GM23338 (cell line): ENCODE results near the gene ITGB6. TPM values are rescaled to one million over a fixed set of nuclear protein-coding genes. Genes with fewer than 3 reads are reported as not detected.

Experiments used
- ATAC-seq: fragments of 200-7000 bp; cut with Tn5 transposase; 3 replicates; pipeline ENCODE4 v1.9.1; 2020
- DNase-seq: peaks from one replicate; pipeline ENCODE4 v3.0.0-alpha.2; 2015; ENCODE audit warnings: low spot score
- H2AFZ ChIP-seq: fragments of 200-600 bp; sonication (generic); 2 replicates; pipeline ENCODE4 v1.8.0; 2016; ENCODE audit warnings: antibody characterized with exemption, mild to moderate bottlenecking, moderate library complexity
- H3F3A ChIP-seq: fragments of 200-600 bp; sonication (generic); replicated peaks from 2 replicates; pipeline ENCODE4 v1.8.0; 2017; ENCODE audit warnings: antibody characterized with exemption, mixed run types, low read depth
- H3K27ac ChIP-seq: fragments of 200-600 bp; sonication (generic); 2 replicates; pipeline ENCODE4 v1.6.1; 2016; ENCODE audit warnings: low read depth
- H3K27me3 ChIP-seq: fragments of 200-600 bp; sonication (generic); 2 replicates; pipeline ENCODE4 v1.8.0; 2016; ENCODE audit warnings: mild to moderate bottlenecking, mixed run types, moderate library complexity; ENCODE audit not compliant: insufficient read depth
- H3K36me3 ChIP-seq: fragments of 200-600 bp; sonication (generic); 2 replicates; pipeline ENCODE4 v1.8.0; 2016; ENCODE audit warnings: mild to moderate bottlenecking; ENCODE audit not compliant: insufficient read depth
- H3K4me1 ChIP-seq: fragments of 200-600 bp; sonication (generic); 2 replicates; pipeline ENCODE4 v1.8.0; 2016; ENCODE audit warnings: mild to moderate bottlenecking, moderate library complexity; ENCODE audit not compliant: insufficient read depth
- H3K4me2 ChIP-seq: fragments of 200-600 bp; sonication (generic); 2 replicates; pipeline ENCODE4 v1.7.1; 2017; ENCODE audit warnings: mixed run types
- H3K4me3 ChIP-seq: fragments of 200-600 bp; sonication (generic); 2 replicates; pipeline ENCODE4 v1.6.1; 2016; ENCODE audit warnings: mixed run types
- H3K79me2 ChIP-seq: fragments of 200-600 bp; sonication (generic); replicated peaks from 2 replicates; pipeline ENCODE4 v1.8.0; 2017; ENCODE audit warnings: mild to moderate bottlenecking; ENCODE audit not compliant: insufficient read depth
- H3K9me2 ChIP-seq: fragments of 200-600 bp; sonication (generic); 2 replicates; pipeline ENCODE4 v1.8.0; 2017; ENCODE audit not compliant: insufficient read depth
- H4K20me1 ChIP-seq: fragments of 200-600 bp; sonication (generic); replicated peaks from 2 replicates; pipeline ENCODE4 v1.8.0; 2017; ENCODE audit warnings: mild to moderate bottlenecking; ENCODE audit not compliant: insufficient read depth
- H3K27ac Mint-ChIP-seq: 2 replicates; pipeline ENCODE4 v1.8.0; 2020; ENCODE audit warnings: inconsistent platforms, mild to moderate bottlenecking, moderate library complexity, mixed read lengths
- H3K27me3 Mint-ChIP-seq: 3 replicates; pipeline ENCODE4 v1.8.0; 2022; ENCODE audit warnings: low read depth, mild to moderate bottlenecking, moderate library complexity, mixed read lengths, inconsistent platforms; ENCODE audit not compliant: insufficient read depth, poor library complexity
- H3K36me3 Mint-ChIP-seq: 3 replicates; pipeline ENCODE4 v1.8.0; 2021; ENCODE audit warnings: low read depth, mild to moderate bottlenecking, inconsistent platforms, moderate library complexity, mixed read lengths
- H3K4me1 Mint-ChIP-seq: 3 replicates; pipeline ENCODE4 v1.8.0; 2020; ENCODE audit warnings: mild to moderate bottlenecking, inconsistent platforms, mixed read lengths
- H3K4me3 Mint-ChIP-seq: 3 replicates; pipeline ENCODE4 v1.8.0; 2021; ENCODE audit warnings: moderate library complexity, mild to moderate bottlenecking, inconsistent platforms, mixed read lengths
- H3K9me3 Mint-ChIP-seq: 3 replicates; pipeline ENCODE4 v1.8.0; 2020; ENCODE audit warnings: moderate library complexity, mild to moderate bottlenecking, inconsistent platforms, mixed read lengths
- CREB1 ChIP-seq: fragments of 250-450 bp; sonication (Bioruptor Pico); IDR thresholded peaks from 2 replicates; pipeline ENCODE4 v1.5.0; 2020; ENCODE audit warnings: low read depth, mild to moderate bottlenecking, moderate library complexity
- CTCF ChIP-seq, 2 experiments: fragments of 200-600 bp in 1 of 2; sonication (generic) in 1 of 2; conservative IDR thresholded peaks; 2 replicates each; pipeline versions ENCODE4 v1.5.1 to v1.6.1; 2016 to 2017; ENCODE audit warnings: antibody characterized with exemption in 2 of 2, low read depth in 2 of 2, mild to moderate bottlenecking in 2 of 2, moderate library complexity in 1 of 2
- EZH2 ChIP-seq: fragments of 200-600 bp; sonication (generic); IDR thresholded peaks from one replicate; pipeline ENCODE4 v1.8.0; 2017; ENCODE audit warnings: antibody characterized with exemption, mild to moderate bottlenecking, low read depth; ENCODE audit not compliant: unreplicated experiment
- EZH2phosphoT487 ChIP-seq: fragments of 200-600 bp; sonication (generic); IDR thresholded peaks from one replicate; pipeline ENCODE4 v1.8.1; 2018; ENCODE audit warnings: antibody characterized with exemption; ENCODE audit not compliant: unreplicated experiment
- NANOG ChIP-seq: IDR thresholded peaks from 2 replicates; pipeline ENCODE4 v1.6.1; 2016; ENCODE audit warnings: antibody characterized with exemption, borderline replicate concordance
- POLR2AphosphoS5 ChIP-seq: IDR thresholded peaks from 2 replicates; pipeline ENCODE4 v1.6.1; 2016; ENCODE audit warnings: antibody characterized with exemption, low read depth
- STAT1 ChIP-seq: IDR thresholded peaks from one replicate; pipeline ENCODE4 v1.6.1; 2016; ENCODE audit warnings: antibody characterized with exemption; ENCODE audit not compliant: unreplicated experiment
- ZNF114 ChIP-seq: fragments of 250-450 bp; sonication (Bioruptor Pico); IDR thresholded peaks from 2 replicates; pipeline ENCODE4 v1.5.0; 2020; ENCODE audit warnings: mild to moderate bottlenecking, moderate library complexity
- ZNF331 ChIP-seq: fragments of 250-450 bp; sonication (Bioruptor Pico); IDR thresholded peaks from 2 replicates; pipeline ENCODE4 v1.5.0; 2020; ENCODE audit warnings: low read depth, mild to moderate bottlenecking, moderate library complexity
- polyA plus RNA-seq: library from polyadenylated mRNA; unstranded; fragments of >200 nt; fragmentation: Nextera tagmentation; extraction: Ambion mirVana; gene quantifications from 2 replicates; pipeline ENCODE4 v1.2.1, GENCODE V29; 2016
- total RNA-seq: library from RNA; depleted of rRNA; stranded (reverse); fragments of >200 nt; shearing (Covaris generic); gene quantifications from 2 replicates; pipeline ENCODE4 v1.2.3, GENCODE V29; 2014
- TF ChIP-seq, protein P1 (sequence below): IDR thresholded peaks from one replicate; pipeline ENCODE4 v1.6.1; 2018; ENCODE audit warnings: antibody characterized with exemption; ENCODE audit not compliant: unreplicated experiment
- TF ChIP-seq, protein P2 (sequence below): IDR thresholded peaks from 2 replicates; pipeline ENCODE4 v1.6.1; 2016; ENCODE audit warnings: antibody characterized with exemption

Gene ITGB6
- total and polyA plus RNA-seq, 2 experiments from 2014 or later, result not detected

- Mint-ChIP-seq H3K4me1 (no peaks in the 10 kb centered on the region; the same call in 2 of the 3 replicates), H3K4me3 (no peak overlapping the region), H3K27me3 (peaks cover 4% of the 10 kb centered on the region), H3K36me3 (peaks cover 22% of the 10 kb centered on the region), H3K27ac (no peak overlapping the region), H3K9me3 (peaks cover 39% of the 10 kb centered on the region)
- Histone ChIP-seq H3F3A (no peaks in the 10 kb centered on the region), H3K4me1 (no peaks in the 10 kb centered on the region), H2AFZ (no peak overlapping the region), H3K27ac (no peak overlapping the region), H3K4me2 (no peak overlapping the region), H3K9me2 (peaks cover 5% of the 10 kb centered on the region; the same call in 1 of the 2 replicates), H4K20me1 (no peaks in the 10 kb centered on the region), H3K4me3 (no peak overlapping the region), H3K36me3 (peaks cover 11% of the 10 kb centered on the region), H3K79me2 (no peaks in the 10 kb centered on the region), H3K27me3 (peaks cover 2% of the 10 kb centered on the region; the same call in 1 of the 2 replicates)
- DNase-seq (peak; percentile 43), ATAC-seq (no peak)
- TF ChIP-seq, protein P1, sequence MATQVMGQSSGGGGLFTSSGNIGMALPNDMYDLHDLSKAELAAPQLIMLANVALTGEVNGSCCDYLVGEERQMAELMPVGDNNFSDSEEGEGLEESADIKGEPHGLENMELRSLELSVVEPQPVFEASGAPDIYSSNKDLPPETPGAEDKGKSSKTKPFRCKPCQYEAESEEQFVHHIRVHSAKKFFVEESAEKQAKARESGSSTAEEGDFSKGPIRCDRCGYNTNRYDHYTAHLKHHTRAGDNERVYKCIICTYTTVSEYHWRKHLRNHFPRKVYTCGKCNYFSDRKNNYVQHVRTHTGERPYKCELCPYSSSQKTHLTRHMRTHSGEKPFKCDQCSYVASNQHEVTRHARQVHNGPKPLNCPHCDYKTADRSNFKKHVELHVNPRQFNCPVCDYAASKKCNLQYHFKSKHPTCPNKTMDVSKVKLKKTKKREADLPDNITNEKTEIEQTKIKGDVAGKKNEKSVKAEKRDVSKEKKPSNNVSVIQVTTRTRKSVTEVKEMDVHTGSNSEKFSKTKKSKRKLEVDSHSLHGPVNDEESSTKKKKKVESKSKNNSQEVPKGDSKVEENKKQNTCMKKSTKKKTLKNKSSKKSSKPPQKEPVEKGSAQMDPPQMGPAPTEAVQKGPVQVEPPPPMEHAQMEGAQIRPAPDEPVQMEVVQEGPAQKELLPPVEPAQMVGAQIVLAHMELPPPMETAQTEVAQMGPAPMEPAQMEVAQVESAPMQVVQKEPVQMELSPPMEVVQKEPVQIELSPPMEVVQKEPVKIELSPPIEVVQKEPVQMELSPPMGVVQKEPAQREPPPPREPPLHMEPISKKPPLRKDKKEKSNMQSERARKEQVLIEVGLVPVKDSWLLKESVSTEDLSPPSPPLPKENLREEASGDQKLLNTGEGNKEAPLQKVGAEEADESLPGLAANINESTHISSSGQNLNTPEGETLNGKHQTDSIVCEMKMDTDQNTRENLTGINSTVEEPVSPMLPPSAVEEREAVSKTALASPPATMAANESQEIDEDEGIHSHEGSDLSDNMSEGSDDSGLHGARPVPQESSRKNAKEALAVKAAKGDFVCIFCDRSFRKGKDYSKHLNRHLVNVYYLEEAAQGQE, result no peak
- no peak for TF ChIP-seq ZNF331
- no peak for TF ChIP-seq POLR2AphosphoS5
- no peak for TF ChIP-seq EZH2phosphoT487
- TF ChIP-seq EZH2, result no peak
- TF ChIP-seq NANOG, result no peak
- TF ChIP-seq, protein P2, sequence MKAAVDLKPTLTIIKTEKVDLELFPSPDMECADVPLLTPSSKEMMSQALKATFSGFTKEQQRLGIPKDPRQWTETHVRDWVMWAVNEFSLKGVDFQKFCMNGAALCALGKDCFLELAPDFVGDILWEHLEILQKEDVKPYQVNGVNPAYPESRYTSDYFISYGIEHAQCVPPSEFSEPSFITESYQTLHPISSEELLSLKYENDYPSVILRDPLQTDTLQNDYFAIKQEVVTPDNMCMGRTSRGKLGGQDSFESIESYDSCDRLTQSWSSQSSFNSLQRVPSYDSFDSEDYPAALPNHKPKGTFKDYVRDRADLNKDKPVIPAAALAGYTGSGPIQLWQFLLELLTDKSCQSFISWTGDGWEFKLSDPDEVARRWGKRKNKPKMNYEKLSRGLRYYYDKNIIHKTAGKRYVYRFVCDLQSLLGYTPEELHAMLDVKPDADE, result no peak
- TF ChIP-seq CTCF (conservative IDR thresholded peaks at IDR 0.05; ENCODE audit: low read depth in 2 of 2), result no peak
- TF ChIP-seq ZNF114, result no peak
- no peak for TF ChIP-seq CREB1 (CRISPR knock-in tag)
Observed at GRCh38 chr2:160068906-160069305, 131.2 kb downstream of the ITGB6 start.

- Histone ChIP-seq H3K79me2 (no peaks in the 10 kb centered on the region), H3K4me3 (no peak overlapping the region), H4K20me1 (no peaks in the 10 kb centered on the region), H3K27ac (no peak overlapping the region), H2AFZ (no peak overlapping the region), H3F3A (0 out of 2 replicates have a peak, but pooled peaks cover 4% of the 10 kb centered on the region), H3K9me2 (no peaks in the 10 kb centered on the region), H3K36me3 (peaks cover 11% of the 10 kb centered on the region; the same call in 1 of the 2 replicates), H3K4me2 (no peak overlapping the region), H3K27me3 (peaks cover 35% of the 10 kb centered on the region), H3K4me1 (peaks cover 9% of the 10 kb centered on the region)
- H3K4me3 Mint-ChIP-seq, result no peak overlapping the region
- H3K4me1 Mint-ChIP-seq, result peaks cover 8% of the 10 kb centered on the region
- ATAC-seq (no peak), DNase-seq (no peak)
- H3K27ac Mint-ChIP-seq, result no peak overlapping the region
- peaks cover 18% of the 10 kb centered on the region for H3K36me3 Mint-ChIP-seq
- H3K9me3 Mint-ChIP-seq, result peaks cover 30% of the 10 kb centered on the region
- peaks cover 23% of the 10 kb centered on the region for H3K27me3 Mint-ChIP-seq
- TF ChIP-seq, protein P2, result no peak
- TF ChIP-seq STAT1 (no peak), EZH2 (no peak)
Observed at GRCh38 chr2:160064916-160065315, 135.2 kb downstream of the ITGB6 start.
